Measurements from ENCODE around the gene USF2. TPM values are rescaled to one million over a fixed set of nuclear protein-coding genes. Genes with fewer than 3 reads are reported as not detected.

USF2 gene
- total and polyA plus RNA-seq, 7 donors: 72.8 to 120 (median 98.3) TPM

GRCh38 chr19:35226748-35227147 lies 42.0 kb upstream of the USF2 start:
- Histone ChIP-seq H3K4me3 (no peak overlapping the region), H3K27me3 (peaks cover 0 to 38% (median 6%) of the 10 kb centered on the region in 3 donors), H3K27ac (no peak overlapping the region), H3K36me3 (no peaks in the 10 kb centered on the region), H3K9me3 (peaks cover 0 to 3% (median 0%) of the 10 kb centered on the region in 4 donors), H3K4me1 (no peaks in the 10 kb centered on the region)
- intact Hi-C loops (cut with DNase I): no loop called here
- WGBS, 2 donors: 91 to 92% methylated on average over 5 of the region's 5 CpGs
- TF ChIP-seq EP300 (IDR thresholded peaks at IDR 0.05): no peak
- no peak for TF ChIP-seq POLR2A (IDR thresholded peaks at IDR 0.05)
- no peak for TF ChIP-seq CTCF (IDR thresholded peaks at IDR 0.05)
- no peak for TF ChIP-seq POLR2AphosphoS5 (IDR thresholded peaks at IDR 0.05)
- no peak for DNase-seq

- Histone ChIP-seq H3K4me3 (no peak within 1 kb of the TSS), H3K9me3 (no peaks in the 10 kb centered on the region), H3K36me3 (no peaks in the 10 kb centered on the region), H3K27me3 (peaks cover 0 to 29% (median 6%) of the 10 kb centered on the region in 3 donors), H3K27ac (no peak within 1 kb of the TSS), H3K4me1 (no peaks in the 10 kb centered on the region)
- DNase-seq: no peak
- 91 to 92% methylated on average over 14 of the region's 14 CpGs for WGBS, 2 donors
- intact Hi-C loops (cut with DNase I): no loop called here
- TF ChIP-seq POLR2A (IDR thresholded peaks at IDR 0.05) (no peak), EP300 (IDR thresholded peaks at IDR 0.05) (no peak), POLR2AphosphoS5 (IDR thresholded peaks at IDR 0.05) (no peak), CTCF (IDR thresholded peaks at IDR 0.05) (no peak)
Measured at GRCh38 chr19:35228177-35228930, 40.4 kb upstream of the USF2 start, which contains the start of gene FAM187B. FAM187B (minus strand) TSS chr19:35228739; CDS start chr19:35228680, 59 bp downstream.

GRCh38 chr19:35229601-35230000 lies 39.2 kb upstream of the USF2 start:
- intact Hi-C loops (cut with DNase I): no loop called here
- Histone ChIP-seq H3K27me3 (peaks cover 0 to 25% (median 5%) of the 10 kb centered on the region in 3 donors), H3K27ac (no peak overlapping the region), H3K36me3 (no peaks in the 10 kb centered on the region), H3K4me1 (no peaks in the 10 kb centered on the region), H3K4me3 (no peak overlapping the region), H3K9me3 (peaks cover 0 to 2% (median 0%) of the 10 kb centered on the region in 4 donors)
- TF ChIP-seq EP300 (IDR thresholded peaks at IDR 0.05) (no peak), POLR2AphosphoS5 (IDR thresholded peaks at IDR 0.05) (no peak), CTCF (IDR thresholded peaks at IDR 0.05) (no peak), POLR2A (IDR thresholded peaks at IDR 0.05) (no peak)
- WGBS, 2 donors: 94 to 96% methylated on average over 8 of the region's 8 CpGs
- no peak for DNase-seq

- no peaks in the 10 kb centered on the region for H3K36me3 ChIP-seq
- H3K4me1 ChIP-seq: no peaks in the 10 kb centered on the region
- DNase-seq: no peak
- TF ChIP-seq EP300 (IDR thresholded peaks at IDR 0.05) (no peak), CTCF (IDR thresholded peaks at IDR 0.05) (no peak), POLR2AphosphoS5 (IDR thresholded peaks at IDR 0.05) (no peak), POLR2A (IDR thresholded peaks at IDR 0.05) (no peak)
- intact Hi-C loops (cut with DNase I): no loop called here
- H3K27ac ChIP-seq: no peak overlapping the region
- peaks cover 0 to 2% (median 0%) of the 10 kb centered on the region in 4 donors for H3K9me3 ChIP-seq
- no peak overlapping the region for H3K4me3 ChIP-seq
- H3K27me3 ChIP-seq: peaks cover 0 to 6% (median 0%) of the 10 kb centered on the region in 3 donors
- WGBS, 2 donors: 88 to 91% methylated on average over 14 of the region's 14 CpGs
Measured at GRCh38 chr19:35231956-35232645, 36.7 kb upstream of the USF2 start.
